Gastrocnemius medialis (tissue), 4 donors: ENCODE measurements around the gene AWAT1.

Experiments
- CTCF ChIP-seq, 5 experiments: fragments of 450-650 bp in 3 of 5; fragments of 200-600 bp in 2 of 5; sonication (generic) in 2 of 5; IDR thresholded peaks in 4 of 5; conservative IDR thresholded peaks in 1 of 5; 1 replicate in 4 of 5; 2 replicates in 1 of 5; pipeline ENCODE4 v1.5.1; 2016 to 2019; ENCODE audit warnings: antibody characterized with exemption in 5 of 5, mild to moderate bottlenecking in 3 of 5, moderate library complexity in 3 of 5
- POLR2A ChIP-seq, 2 donors: fragments of 450-650 bp; IDR thresholded peaks; one replicate each; pipeline ENCODE4 v1.6.1; 2017; ENCODE audit warnings: antibody characterized with exemption in 2 of 2, mild to moderate bottlenecking in 2 of 2, moderate library complexity in 2 of 2

- no peak for TF ChIP-seq POLR2A (IDR thresholded peaks at IDR 0.05)
- TF ChIP-seq CTCF (IDR thresholded peaks at IDR 0.05 in 4 of 5, conservative IDR thresholded peaks at IDR 0.05 in 1 of 5) = no peak
Observed at GRCh38 chrX:70208479-70208878, 26.0 kb upstream of the AWAT1 start.
